Activated CD4-positive, CD25-positive, alpha-beta regulatory T cell treated with anti-CD3 and anti-CD28 coated beads, Interleukin-2, amount 50 U/mL, for 24 hours (primary cell): Measurements from ENCODE around the gene KRTAP5-1.
"Not testable (repeated sequence)": the region's sequence is repeated elsewhere in the genome, so short reads cannot be mapped to it uniquely, and the experiment has no call there.

Experiments
- ATAC-seq, 2 donors: fragments of 150-1000 bp; cut with Tn5 transposase; one replicate each; pipeline ENCODE4 v1.10.0; 2021; ENCODE audit warnings: mild to moderate bottlenecking in 1 of 2, moderate library complexity in 1 of 2

Gene KRTAP5-1, protein sequence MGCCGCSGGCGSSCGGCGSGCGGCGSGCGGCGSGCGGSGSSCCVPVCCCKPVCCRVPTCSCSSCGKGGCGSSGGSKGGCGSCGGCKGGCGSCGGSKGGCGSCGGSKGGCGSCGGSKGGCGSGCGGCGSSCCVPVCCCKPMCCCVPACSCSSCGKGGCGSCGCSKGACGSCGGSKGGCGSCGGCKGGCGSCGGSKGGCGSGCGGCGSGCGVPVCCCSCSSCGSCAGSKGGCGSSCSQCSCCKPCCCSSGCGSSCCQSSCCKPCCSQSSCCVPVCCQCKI

DNA sequence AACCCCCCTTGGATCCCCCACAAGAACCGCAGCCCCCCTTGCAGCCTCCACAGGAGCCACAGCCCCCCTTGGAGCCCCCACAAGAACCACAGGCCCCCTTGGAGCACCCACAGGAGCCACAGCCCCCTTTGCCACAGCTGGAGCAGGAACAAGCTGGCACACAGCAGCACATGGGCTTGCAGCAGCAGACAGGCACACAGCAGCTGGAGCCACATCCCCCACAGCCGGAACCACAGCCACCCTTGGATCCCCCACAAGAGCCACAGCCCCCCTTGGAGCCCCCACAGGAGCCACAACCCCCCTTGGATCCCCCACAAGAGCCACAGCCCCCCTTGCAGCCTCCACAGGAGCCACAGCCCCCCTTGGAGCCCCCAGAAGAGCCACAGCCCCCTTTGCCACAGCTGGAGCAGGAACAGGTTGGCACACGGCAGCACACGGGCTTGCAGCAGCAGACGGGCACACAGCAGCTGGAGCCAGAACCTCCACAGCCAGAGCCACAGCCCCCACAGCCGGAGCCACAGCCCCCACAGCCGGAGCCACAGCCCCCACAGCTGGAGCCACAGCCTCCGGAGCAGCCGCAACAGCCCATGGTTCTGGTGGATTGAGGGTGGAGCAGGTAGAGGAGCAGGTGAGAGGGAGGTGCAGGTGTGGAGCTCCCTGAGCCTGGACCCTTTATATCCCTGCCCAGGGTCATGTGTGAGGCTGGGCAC lies at the start of gene KRTAP5-1:
Gene KRTAP5-1, minus strand, starts transcription at position 623 of the 710 bp plus-strand sequence. Its CDS starts 34 bp downstream, at position 589.
- not testable (repeated sequence) for ATAC-seq

DNA sequence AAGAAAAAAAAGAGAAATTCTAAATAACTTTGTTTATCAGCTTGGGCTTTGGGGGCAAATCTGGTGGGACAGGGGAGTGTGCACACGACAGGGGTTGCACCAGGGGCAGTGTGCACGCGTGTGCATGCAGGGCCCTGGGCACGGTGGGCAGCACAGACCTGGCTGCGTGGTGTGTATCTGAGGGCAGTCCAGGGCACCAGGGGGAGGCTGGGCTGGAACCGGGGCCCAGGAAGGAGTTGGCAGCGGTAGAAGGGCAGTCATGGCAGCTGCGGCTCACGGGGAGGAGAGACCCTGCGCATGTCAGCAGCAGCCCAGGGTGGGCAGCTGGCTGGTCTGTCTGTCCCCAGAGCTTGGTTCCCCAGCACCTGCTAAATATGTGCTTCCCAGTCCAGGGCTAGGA lies 48.8 kb upstream of the KRTAP5-1 start:
- ATAC-seq = no peak

DNA sequence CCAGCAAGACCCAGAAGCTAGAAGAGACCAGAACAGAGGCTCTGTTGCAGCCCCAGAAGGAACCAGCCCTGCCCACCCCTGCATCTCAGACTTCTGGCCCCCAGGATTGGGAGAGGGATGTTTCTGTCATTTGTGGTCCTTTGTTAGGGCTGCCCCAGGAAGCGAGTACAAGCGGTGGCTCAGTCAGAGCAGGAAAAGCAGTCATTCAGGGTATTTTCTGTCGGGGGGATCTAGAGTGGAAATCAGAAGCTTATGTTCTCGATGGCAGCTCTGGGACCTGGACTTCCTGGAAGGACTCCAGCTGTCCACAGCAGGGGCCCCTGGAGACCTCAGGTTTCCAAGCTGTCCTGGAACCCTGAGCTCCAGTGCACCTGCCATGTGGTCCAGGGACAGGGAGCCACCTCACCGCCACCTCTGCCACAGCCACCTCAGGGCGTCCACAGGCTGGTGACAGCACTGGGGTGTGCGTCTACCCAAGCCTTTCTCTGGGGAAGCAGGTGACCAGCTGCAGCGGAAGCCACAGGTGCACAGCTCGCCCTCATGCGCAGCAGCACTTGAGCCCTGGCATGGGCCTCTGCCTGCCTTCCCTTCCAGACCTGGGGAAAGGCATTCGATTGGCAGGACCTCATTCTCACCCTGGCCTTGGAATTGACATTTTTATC lies 47.1 kb upstream of the KRTAP5-1 start:
- ATAC-seq = no peak

DNA sequence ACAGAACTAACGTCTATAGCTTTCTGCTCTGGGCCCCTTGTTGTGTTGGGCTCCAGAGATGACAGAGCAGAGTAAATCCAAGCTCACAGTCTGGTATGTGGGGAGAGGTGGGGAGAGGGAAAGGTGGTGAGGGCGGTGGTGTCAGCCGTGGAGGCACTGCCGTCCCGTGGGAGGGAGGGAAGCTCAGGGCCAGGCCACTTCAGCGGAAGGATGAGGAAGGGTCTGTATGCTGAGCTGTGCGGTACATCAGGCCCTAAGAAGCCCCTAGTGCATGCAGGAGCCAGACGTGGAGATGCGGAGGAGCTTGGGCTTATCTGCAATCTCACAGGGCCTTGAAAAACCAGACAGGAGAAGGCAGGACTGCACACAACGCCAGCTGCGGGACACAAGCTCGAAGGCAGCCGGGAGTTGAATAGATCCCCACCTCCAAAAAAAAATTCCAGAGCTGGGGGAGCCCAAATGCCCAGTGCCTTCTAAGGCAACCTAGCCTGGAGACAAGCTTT lies 46.0 kb upstream of the KRTAP5-1 start:
- no peak for ATAC-seq

DNA sequence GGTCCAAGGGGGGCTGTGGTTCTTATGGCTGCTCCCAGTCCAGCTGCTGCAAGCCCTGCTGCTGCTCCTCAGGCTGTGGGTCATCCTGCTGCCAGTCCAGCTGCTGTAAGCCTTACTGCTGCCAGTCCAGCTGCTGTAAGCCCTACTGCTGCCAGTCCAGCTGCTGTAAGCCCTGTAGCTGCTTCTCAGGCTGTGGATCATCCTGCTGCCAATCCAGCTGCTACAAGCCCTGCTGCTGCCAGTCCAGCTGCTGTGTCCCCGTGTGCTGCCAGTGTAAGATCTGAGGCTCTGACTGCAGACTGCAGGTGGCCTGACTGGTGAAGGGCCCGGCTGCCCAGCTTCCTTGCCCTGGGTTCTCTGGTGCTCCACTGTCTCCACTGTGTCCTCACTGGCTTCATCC lies 45.2 kb upstream of the KRTAP5-1 start:
- no peak for ATAC-seq

DNA sequence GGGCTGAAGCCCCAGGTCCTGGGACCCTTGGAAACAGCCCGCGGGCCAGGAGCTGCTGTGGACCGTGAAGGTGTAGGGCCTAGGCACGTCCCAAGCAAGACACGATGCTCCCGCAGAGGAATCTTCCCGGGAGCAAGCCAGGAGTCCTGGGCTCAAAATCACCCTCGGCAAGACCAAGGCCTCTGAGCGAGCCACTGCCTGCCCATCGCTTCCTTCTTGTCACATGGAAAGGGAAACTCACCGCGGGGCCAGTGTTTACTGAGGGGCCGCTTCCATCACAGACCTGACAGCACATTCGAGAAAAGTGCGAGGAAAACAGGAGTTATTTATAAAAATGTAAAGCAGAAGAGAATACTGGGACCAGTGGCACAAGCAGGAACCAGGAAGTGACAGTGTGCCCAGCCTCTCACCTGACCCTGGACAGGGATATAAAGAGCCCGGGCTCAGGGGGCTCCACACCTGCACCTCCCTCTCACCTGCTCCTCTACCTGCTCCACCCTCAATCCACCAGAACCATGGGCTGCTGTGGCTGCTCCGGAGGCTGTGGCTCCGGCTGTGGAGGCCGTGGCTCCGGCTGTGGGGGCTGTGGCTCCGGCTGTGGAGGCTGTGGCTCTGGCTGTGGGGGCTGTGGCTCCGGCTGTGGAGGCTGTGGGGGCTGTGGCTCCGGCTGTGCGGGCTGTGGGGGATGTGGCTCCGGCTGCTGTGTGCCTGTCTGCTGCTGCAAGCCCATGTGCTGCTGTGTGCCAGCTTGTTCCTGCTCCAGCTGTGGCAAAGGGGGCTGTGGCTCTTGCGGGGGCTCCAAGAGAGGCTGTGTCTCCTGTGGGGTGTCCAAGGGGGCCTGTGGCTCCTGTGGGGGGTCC lies 44.5 kb upstream of the KRTAP5-1 start, which contains the start of gene KRTAP5-5:
Gene KRTAP5-5, plus strand, starts transcription at position 450 of the 860 bp plus-strand sequence. Its CDS starts 66 bp downstream, at position 516.
- ATAC-seq = no peak

DNA sequence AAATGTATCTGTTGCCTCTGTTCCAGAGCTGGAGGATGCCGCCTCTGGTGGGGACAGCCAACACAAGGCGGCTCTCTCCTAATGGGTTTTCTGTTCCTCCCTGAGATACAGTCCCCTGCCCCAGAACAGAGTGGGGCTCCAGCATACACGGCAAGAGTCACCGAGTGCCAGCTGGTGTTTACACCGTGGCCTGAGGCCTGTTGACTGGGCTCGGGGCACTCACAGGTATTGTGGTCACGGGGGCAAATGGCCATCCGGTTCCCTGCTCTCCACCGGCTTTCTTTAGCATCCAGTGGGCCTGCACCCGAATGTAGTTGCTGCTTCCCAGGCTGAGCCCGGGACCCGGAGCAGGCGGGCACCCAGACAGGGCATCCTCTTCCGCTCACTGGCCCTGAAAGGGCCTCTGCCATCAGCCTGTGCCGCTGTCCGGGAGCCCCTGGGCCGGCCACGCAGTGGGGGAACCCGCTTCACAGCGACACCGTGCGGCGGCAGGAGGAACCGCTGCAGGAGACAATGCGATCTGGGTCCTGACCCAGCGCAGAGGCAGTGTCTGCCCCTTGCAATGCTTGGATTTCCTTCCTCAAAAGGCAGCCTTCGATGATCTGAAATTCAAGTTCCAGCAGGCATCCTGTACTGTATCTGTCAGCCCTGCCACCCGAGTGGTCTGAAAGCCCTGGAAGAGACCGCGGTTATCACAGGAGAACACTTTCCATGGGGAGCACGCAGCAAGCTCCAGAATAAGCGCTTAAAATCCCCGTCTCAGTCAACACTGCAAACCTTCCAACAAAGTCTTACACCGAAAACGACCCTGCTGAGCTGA lies 43.6 kb upstream of the KRTAP5-1 start:
- ATAC-seq = peak; percentile 65 to 72

DNA sequence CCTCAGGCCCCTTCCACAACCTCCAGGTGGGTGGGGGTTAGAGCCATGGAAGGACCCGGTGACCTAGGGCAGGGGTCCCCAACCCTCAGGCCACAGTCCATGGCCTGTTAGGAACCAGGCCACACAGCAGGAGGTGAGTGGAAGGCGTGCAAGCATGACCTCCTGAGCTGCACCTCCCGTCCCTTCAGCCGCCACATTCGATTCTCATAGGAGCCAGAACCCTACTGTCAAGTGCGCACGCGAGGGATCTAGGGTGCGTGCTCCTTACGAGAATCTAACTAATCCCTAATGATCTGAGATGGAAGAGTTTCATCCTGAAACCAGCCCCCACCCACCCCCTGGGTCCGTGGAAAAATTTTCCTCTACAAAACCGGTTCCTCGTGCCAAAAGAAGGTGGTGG lies 40.5 kb upstream of the KRTAP5-1 start:
- no peak for ATAC-seq

DNA sequence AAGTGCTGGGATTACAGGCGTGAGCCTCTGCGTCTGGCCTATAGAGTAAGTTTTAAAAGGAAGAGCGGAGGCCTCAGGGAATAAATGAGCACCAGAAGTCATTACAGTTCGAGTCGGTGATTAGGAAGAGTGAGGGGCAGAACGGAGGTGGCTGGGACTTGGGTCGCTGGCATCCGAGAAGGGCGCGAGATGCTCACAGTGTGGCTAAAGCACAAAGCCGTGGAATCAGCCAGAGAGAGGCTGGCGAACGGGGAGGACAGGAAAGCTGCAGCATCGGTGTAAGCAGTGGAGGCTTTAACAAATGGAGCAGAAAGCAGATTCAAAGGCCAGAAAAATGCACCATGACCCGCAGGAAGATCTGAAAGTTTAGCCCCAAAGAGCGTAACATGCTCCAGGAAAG lies 39.5 kb upstream of the KRTAP5-1 start:
- no peak for ATAC-seq

DNA sequence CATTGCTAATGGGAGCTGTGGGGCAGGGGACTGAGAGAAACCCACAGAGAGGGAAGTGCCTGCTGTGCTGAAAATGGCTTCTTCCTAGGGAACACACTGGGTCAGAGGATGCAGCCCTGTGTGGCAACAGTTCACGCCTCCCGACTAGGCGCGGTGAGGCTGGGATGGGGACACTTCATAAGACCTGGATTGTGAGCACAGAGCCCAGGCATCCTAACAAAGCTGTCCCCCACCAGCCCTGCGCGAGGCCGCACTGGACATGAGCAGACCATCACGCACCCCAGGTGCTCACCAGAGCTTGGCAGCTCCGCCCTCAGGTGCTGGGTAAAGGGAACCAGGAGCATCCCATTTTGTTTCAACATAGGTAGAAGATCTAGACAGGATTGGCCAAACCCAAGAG lies 38.6 kb upstream of the KRTAP5-1 start:
- no peak for ATAC-seq

DNA sequence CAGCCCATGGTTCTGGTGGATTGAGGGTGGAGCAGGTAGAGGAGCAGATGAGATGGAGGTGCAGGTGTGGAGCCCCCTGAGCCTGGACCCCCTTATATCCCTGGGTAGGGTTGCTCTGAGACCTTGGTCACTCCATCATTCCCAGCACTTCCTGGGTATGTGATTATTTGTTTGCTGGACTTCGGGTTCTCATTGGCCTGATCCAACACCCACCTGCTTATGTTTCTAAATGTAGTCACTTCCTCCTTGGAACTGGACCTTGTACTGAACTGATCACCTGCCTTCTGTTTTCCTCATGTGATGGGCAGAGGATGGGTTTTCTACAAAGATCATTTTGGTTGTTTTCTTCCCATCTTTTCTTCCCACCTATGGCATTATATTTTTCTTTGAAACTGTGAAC lies 37.0 kb upstream of the KRTAP5-1 start, which contains the start of gene KRTAP5-4:
Gene KRTAP5-4, minus strand, starts transcription at position 53 of the 400 bp plus-strand sequence. Its CDS starts 45 bp downstream, at position 8.
- ATAC-seq = no peak

DNA sequence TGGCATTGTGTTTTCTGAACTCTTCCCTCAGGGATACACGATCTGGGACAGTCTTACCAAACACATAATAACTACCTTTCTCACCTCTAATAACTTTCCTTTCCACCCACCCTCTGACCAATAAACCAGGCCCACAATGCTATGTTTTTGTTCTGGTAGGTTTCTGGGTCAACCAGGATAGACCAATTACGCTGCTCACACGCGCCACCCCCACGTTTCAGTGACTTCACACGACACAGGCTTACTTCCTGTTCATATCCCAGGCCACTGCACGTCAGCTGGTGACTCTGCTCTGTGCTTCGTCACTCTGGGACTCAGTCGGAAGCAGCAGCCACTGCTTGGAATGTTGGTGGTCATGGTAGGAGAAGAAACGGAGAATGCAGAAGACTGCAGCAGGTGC lies 34.4 kb upstream of the KRTAP5-1 start:
- ATAC-seq = peak in 1 of 2 donors; percentile 60

DNA sequence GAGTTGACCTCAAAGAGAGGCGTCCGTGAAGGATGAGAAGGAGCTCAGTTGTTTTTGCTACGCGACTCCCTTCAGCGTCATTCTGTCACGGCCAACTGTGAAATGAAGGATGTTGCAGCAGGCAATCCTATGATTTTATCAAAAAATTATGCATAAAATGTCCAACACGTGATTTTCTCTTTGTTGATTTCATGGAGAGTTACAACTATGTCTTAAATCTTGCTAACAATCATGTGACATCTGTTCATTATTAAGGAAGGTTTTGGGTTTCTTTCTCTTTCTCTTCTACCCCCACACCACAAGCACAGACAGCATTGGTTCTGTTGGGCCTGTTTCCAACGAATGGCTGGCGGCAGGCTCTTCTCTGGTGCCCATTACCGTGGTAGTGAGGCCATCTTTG lies 33.1 kb upstream of the KRTAP5-1 start:
- no peak for ATAC-seq

DNA sequence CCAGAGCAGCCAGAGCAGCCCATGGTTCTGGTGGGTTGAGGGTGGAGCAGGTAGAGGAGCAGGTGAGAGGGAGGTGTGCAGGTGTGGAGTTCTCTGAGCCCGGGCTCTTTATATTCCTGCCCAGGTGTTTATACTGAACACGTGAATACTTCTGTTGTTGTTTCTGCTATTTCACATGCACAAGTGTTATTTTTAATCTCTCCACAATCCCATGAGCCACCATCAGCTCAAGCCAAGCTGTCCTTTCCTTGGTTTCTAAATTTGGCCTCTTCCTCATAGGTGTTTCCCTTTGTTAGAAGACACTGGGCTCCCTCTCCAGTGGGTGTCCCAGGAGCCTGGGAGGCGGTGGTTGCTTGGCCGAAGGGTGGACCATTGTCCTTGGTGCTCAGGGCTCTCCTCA lies 23.3 kb upstream of the KRTAP5-1 start, which contains the start of gene KRTAP5-3:
Gene KRTAP5-3, minus strand, starts transcription at position 101 of the 400 bp plus-strand sequence. Its CDS starts 78 bp downstream, at position 23.
- ATAC-seq = no peak

DNA sequence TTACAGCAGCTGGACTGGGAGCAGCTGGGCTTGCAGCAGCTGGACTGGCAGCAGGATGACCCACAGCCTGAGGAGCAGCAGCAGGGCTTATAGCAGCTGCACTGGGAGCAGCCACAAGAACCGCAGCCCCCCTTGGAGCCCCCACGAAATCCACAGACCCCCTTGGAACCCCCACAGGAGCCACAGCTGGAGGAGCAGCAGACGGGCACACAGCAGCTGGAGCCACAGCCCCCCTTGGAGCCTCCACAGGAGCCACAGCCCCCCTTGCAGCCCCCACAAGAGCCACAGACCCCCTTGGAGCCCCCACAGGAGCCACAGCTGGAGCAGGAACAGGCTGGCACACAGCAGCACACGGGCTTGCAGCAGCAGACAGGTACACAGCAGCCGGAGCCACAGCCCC lies 22.8 kb upstream of the KRTAP5-1 start:
- ATAC-seq = not testable (repeated sequence)

DNA sequence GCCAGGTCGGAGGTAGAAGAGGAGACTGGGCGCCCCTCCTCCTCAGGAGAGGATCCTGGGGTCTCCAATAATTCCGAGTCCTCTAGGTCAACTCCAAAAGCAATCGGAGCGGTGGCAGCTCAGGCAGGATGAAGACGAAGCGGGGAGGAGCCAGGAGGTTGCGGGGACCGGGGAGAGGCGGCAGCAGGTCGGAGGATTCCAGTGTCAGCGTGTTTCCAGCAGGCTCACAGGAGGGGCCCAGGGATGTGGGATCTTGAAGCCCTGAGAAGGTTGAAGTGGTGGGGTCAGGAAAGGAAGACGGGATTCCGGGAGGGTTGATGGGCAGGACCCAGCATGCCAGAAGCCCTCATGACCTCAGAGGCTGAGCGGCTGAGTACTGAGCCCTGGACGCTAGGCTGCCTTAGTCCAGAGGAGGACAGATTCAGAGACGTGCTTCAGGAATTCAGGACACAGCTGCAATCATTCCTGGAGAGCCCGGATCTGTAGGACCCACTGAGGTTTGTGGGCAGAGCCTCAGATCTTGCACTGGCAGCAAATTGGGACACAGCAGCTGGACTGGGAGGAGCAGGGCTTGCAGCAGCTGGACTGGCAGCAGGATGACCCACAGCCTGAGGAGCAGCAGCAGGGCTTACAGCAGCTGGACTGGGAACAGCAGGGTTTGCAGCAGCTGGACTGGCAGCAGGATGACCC lies 22.2 kb upstream of the KRTAP5-1 start:
- ATAC-seq = not testable (repeated sequence)

DNA sequence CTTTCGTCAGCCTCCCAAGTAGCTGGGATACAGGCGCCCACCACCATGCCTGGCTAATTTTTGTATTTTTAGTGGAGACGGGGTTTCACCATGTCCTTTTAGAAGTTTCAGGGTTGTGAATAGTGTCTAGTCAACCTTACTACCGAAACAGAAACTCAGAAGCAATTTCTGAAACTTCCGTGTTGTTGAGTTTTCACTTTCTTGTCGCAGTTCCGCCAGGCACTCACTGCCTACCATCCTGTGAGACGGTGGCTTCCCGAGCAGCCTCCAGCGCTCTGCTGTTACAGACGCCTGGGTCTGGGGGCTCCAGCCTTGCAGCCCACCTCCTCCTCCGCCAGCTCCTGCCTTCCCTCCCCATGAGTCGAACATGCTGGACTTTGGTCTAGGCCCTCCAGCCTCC lies 20.8 kb upstream of the KRTAP5-1 start:
- peak; percentile 64 to 91 for ATAC-seq

DNA sequence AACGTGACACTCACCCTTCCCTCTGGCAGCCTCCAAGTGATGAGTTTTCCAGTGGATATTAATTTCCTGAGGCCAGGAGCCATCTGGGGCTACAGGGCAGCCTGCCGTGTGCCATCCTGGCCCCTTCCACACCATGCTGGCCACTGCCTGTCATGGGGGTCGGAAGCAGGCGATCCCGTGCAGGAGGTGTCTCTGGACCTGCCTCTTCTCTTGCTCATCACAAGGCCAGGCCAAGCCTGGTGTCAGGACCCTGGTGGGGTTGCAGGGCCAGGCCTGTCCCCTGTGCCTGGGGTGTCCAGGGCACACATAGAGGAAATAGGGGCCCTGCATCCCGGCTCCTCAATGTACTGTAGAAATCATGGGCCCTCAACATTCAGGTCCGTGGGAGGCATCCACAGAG lies 19.6 kb upstream of the KRTAP5-1 start:
- ATAC-seq = no peak

DNA sequence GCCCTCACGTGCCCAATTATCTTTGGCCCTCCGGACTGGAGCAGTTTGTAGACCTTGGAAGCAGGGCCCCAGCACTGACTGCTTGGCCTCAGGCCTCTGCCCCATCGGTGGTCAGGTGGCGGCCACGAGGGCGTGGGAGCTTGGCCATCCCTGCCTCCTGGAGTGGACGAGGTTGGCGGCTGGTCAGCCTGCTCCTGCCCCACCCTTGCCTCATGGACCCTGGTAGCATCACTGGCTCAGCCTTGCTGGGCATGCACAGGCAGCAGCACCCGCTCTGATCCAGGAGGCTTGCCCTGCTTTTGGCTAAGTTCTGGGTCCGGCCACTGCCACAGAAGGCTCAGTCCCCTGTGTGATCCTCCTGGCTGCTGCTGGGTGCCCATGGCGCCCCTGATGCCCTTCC lies 19.1 kb upstream of the KRTAP5-1 start:
- ATAC-seq = no peak

DNA sequence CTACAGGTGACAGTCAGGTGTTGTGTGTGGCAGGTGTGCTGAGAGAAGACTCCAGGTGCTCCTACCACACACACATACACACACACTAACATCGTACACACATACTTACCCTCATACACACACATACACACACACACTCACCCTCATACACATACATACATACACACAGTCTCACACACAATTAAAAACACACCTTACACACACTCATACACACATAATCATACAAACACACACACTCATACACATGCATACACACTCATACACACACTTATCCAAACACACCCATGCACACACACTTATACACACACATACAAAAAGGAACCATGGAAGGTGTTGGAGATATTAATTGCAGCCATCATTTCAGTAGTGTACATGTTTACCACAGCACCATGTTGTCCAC lies 18.5 kb upstream of the KRTAP5-1 start:
- no peak for ATAC-seq

DNA sequence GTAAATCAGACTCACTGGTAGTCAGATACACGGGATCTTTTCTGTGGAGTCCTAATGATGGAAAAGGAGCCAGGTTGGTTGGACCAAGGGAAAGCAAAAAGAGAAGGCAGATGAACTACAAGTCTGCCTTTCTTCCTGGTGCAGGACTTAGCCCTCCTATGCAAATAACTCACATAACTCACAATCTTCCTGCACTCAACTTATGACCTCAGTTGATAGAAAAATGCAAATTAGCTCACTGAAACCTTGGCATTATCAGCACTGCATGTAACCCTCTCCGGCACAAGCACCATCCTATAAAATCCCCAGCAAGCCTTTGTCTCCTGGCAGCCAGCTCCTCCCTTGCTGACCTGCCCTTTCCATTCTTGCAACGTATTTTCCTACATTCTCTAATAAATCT lies 16.6 kb upstream of the KRTAP5-1 start:
- not testable (repeated sequence) for ATAC-seq
